Measurements from ENCODE around the gene USP5.
A peak's percentile ranks its signal among the peaks of the same experiment; 100 is the strongest.

USP5 gene

GRCh38 chr12:6826734-6827436 lies 25.1 kb upstream of the USP5 start:
- DNase-seq = no peak

- peak; percentile 78 for DNase-seq
These were observed 24.5 kb upstream of the USP5 start for GRCh38 chr12:6827437-6827911.

- DNase-seq = no peak
These were observed 23.8 kb upstream of the USP5 start, which contains the start of gene P3H3 for GRCh38 chr12:6827982-6828780. Gene P3H3 (plus strand): TSS chr12:6828407. CDS start chr12:6828441, 34 bp downstream.

- peak; percentile 51 for DNase-seq
These were observed 23.0 kb upstream of the USP5 start for GRCh38 chr12:6828781-6829535.

- DNase-seq = no peak
These were observed 22.3 kb upstream of the USP5 start for GRCh38 chr12:6829536-6830220.

GRCh38 chr12:6830286-6830890 lies 21.6 kb upstream of the USP5 start:
- no peak for DNase-seq

- no peak for DNase-seq
These were observed 21.0 kb upstream of the USP5 start for GRCh38 chr12:6830999-6831398.

GRCh38 chr12:6831450-6831995 lies 20.4 kb upstream of the USP5 start:
- no peak for DNase-seq

GRCh38 chr12:6832125-6832524 lies 19.8 kb upstream of the USP5 start:
- DNase-seq = no peak

GRCh38 chr12:6833189-6833890 lies 18.6 kb upstream of the USP5 start:
- DNase-seq = no peak

GRCh38 chr12:6834254-6834653 lies 17.7 kb upstream of the USP5 start:
- DNase-seq = no peak

GRCh38 chr12:6834873-6835272 lies 17.1 kb upstream of the USP5 start:
- DNase-seq = no peak

- no peak for DNase-seq
These were observed 15.1 kb upstream of the USP5 start for GRCh38 chr12:6836851-6837250.

- DNase-seq = no peak
These were observed 14.4 kb upstream of the USP5 start for GRCh38 chr12:6837370-6838060.

GRCh38 chr12:6838854-6839253 lies 13.1 kb upstream of the USP5 start:
- DNase-seq = no peak

GRCh38 chr12:6839482-6840201 lies 12.3 kb upstream of the USP5 start:
- no peak for DNase-seq

- DNase-seq = no peak
These were observed 11.6 kb upstream of the USP5 start for GRCh38 chr12:6840330-6840729.

- DNase-seq = no peak
These were observed 11.0 kb upstream of the USP5 start, which contains the start of gene GNB3 for GRCh38 chr12:6840761-6841515. Gene GNB3 (plus strand): TSS chr12:6840925. CDS start chr12:6841288, 363 bp downstream.

GRCh38 chr12:6842075-6842474 lies 9.9 kb upstream of the USP5 start:
- DNase-seq = no peak

Measured in stimulated activated CD8-positive, alpha-beta memory T cell treated with anti-CD3 and anti-CD28 coated beads, Interleukin-4, amount 100 ng/mL, for 48 hours (primary cell).